HG02938 (cell line): ENCODE results near the gene ALX4.

Source experiments
- ATAC-seq: cut with Tn5 transposase; IDR thresholded peaks from one replicate; pipeline ENCODE4 v1.9.1; 2021; ENCODE audit warnings: mild to moderate bottlenecking, moderate library complexity; ENCODE audit not compliant: unreplicated experiment

ALX4 gene

GRCh38 chr11:44248109-44248508 is 61.8 kb downstream of the ALX4 start:
- ATAC-seq = no peak

GRCh38 chr11:44247508-44247907 is 62.4 kb downstream of the ALX4 start:
- ATAC-seq = no peak

GRCh38 chr11:44246726-44247125 is 63.2 kb downstream of the ALX4 start:
- no peak for ATAC-seq

GRCh38 chr11:44244639-44245310 is 65.2 kb downstream of the ALX4 start:
- no peak for ATAC-seq

GRCh38 chr11:44243595-44244343 is 66.2 kb downstream of the ALX4 start:
- ATAC-seq = no peak

GRCh38 chr11:44243086-44243485 is 66.9 kb downstream of the ALX4 start:
- ATAC-seq = no peak

GRCh38 chr11:44241851-44242250 is 68.1 kb downstream of the ALX4 start:
- no peak for ATAC-seq

GRCh38 chr11:44237156-44237555 is 72.8 kb downstream of the ALX4 start:
- ATAC-seq = no peak

GRCh38 chr11:44236296-44236695 is 73.6 kb downstream of the ALX4 start:
- no peak for ATAC-seq

GRCh38 chr11:44235765-44236201 is 74.2 kb downstream of the ALX4 start:
- no peak for ATAC-seq

- ATAC-seq = no peak
Measured at GRCh38 chr11:44229624-44230023, 80.3 kb downstream of the ALX4 start.

GRCh38 chr11:44229098-44229497 is 80.8 kb downstream of the ALX4 start:
- no peak for ATAC-seq

GRCh38 chr11:44228379-44228778 is 81.6 kb downstream of the ALX4 start:
- ATAC-seq = no peak

GRCh38 chr11:44226945-44227344 is 83.0 kb downstream of the ALX4 start:
- ATAC-seq = no peak

GRCh38 chr11:44226490-44226889 is 83.4 kb downstream of the ALX4 start:
- ATAC-seq = no peak

- no peak for ATAC-seq
Measured at GRCh38 chr11:44224867-44225501, 85.0 kb downstream of the ALX4 start.

- ATAC-seq = no peak
Measured at GRCh38 chr11:44223238-44223637, 86.7 kb downstream of the ALX4 start.

GRCh38 chr11:44221992-44222391 is 87.9 kb downstream of the ALX4 start:
- ATAC-seq = no peak

- no peak for ATAC-seq
Measured at GRCh38 chr11:44221456-44221855, 88.5 kb downstream of the ALX4 start.

- no peak for ATAC-seq
Measured at GRCh38 chr11:44219830-44220796, 89.8 kb downstream of the ALX4 start.

GRCh38 chr11:44217432-44217831 is 92.5 kb downstream of the ALX4 start:
- no peak for ATAC-seq
